Stimulated activated CD8-positive, alpha-beta memory T cell treated with anti-CD3 and anti-CD28 coated beads, Interleukin-15, amount 100 ng/mL, for 1 hour (primary cell): ENCODE data around the gene SNRNP35.
"Not testable (repeated sequence)": the region's sequence is repeated elsewhere in the genome, so short reads cannot be mapped to it uniquely, and the experiment has no call there.

ENCODE experiments used
- DNase-seq: peaks from one replicate; pipeline ENCODE4 v3.0.0-alpha.2; 2020; ENCODE audit warnings: low read depth

SNRNP35 gene, protein sequence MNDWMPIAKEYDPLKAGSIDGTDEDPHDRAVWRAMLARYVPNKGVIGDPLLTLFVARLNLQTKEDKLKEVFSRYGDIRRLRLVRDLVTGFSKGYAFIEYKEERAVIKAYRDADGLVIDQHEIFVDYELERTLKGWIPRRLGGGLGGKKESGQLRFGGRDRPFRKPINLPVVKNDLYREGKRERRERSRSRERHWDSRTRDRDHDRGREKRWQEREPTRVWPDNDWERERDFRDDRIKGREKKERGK

DNA sequence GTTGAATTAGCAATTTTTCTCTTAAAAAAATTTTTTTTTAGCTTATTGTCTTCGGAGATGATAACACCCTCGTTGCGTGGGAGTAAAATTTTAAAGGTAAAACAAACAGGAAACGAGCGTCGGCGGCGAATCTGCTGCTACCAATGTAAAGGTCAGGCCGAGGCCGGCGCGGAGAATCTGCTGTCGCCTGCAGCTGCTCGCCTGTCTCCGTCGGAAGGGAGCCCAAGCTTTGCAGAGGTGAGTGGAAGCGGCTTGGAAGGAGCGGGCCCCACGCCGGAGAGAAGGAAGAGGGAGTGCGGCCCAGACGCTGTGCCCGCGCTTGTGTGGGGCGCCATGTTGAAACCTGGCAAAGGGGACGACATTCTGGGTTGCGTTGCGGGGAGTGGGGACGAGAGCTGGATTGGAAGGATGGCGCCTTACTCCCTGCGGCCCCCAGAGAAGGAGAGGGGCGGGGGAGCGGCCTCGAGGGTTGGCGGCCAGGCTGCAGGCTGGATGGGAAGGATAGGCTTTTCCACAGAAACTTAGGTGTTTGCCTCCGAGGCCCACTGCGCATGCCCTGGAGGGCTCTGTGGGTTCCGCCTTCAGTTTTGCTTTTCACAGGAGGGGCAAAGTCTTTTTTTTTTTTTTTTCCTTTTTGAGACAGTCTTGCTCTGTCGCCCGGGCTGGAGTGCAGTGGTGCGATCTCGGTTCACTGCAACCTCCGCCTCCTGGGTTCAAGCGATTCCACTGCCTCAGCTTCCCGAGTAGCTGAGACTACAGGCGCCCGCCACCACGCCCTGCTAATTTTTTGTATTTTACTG is at the start of gene SNRNP35:
TSS of gene SNRNP35 (plus strand) at position 160 of the 800 bp plus-strand sequence. CDS start 7,402 bp downstream, outside the sequence.
- DNase-seq, result peak; percentile 77

DNA sequence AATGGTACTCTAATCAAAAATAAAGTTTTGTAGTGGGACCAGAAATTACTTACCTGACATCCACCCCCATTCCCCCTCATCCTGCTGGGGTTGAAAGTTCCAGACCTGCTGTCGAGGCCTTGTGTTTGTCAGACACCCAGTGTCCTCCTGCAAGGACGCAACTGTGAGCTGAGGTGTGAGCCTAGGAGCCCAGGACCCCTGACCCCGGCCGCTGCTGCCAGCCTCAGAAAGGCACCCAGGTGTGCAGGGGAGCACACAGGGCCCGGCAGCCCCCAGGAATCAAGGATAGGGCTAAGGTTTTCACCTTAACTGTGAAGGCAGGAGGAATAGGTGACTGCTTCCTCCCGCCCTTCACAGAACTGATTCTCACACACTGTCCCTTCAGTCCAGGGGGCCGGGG is 49.3 kb upstream of the SNRNP35 start:
- DNase-seq, result not testable (repeated sequence)

DNA sequence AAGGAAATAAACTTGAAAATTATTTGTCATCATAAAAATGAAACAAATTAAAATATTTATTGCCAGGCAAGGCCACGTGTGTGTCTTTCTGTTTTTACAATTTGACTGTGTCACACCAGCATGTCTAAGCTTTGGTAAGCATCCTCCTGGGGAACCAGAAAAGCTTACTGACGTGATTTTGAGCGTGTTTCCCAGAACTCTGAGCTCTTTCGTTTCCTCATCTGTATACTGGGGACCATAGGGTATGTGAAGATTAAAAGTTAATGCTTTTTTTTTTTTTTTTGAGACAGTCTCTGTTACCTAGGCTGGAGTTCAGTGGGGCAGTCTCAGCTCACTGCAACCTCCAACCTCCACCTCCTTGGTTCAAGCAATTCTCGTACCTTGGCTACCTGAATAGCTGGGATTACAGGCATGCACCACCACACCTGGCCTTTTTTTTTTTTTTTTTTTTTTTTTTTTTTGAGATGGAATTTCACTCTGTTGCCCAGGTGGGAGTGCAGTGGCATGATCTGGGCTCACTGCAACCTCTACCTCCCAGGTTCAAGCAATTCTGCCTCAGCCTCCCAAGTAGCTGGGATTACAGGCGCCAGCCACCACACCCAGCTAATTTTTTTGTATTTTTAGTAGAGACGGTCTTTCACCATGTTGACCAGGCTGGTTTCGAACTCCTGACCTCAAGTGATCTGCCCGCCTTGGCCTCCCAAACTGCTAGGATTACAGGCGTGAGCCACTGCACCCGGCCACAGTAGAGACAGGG is 48.5 kb upstream of the SNRNP35 start:
- not testable (repeated sequence) for DNase-seq

DNA sequence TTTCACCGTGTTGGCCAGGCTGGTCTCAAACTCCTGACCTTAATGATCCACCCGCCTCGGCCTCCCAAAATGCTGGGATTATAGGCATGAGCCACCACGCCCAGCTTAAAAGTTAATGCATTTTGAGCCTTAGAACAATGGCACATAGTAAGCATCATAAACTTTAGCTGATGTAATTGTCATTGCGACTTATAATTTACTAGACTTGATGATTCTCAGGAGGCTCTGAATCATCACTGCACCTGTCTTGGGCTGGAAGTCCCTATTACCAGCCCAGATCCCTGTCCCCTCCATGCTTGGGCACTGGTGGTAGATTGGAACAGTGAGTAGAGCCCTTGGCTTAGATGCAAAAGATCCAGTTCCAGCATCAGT is 47.9 kb upstream of the SNRNP35 start:
- DNase-seq, result no peak

DNA sequence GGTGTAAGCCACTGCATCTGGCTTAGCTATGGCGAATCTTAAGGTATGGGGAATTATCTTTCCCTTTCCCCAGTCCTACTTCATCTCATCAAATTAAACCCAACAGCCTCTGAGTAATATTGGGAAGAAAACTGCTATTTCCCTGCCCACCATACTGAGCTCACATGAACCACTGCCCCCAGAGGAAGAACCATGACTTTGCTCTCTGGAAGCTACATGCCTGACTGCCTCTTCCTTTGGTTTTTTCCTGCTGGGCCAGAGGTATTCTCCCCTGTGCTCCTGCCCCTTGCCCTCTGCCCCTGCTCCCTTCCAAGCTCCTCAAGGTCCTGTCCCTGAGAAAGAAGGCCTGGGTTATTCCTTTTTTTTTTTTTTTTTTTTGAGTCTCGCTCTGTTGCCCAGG is 36.6 kb upstream of the SNRNP35 start:
- no peak for DNase-seq

DNA sequence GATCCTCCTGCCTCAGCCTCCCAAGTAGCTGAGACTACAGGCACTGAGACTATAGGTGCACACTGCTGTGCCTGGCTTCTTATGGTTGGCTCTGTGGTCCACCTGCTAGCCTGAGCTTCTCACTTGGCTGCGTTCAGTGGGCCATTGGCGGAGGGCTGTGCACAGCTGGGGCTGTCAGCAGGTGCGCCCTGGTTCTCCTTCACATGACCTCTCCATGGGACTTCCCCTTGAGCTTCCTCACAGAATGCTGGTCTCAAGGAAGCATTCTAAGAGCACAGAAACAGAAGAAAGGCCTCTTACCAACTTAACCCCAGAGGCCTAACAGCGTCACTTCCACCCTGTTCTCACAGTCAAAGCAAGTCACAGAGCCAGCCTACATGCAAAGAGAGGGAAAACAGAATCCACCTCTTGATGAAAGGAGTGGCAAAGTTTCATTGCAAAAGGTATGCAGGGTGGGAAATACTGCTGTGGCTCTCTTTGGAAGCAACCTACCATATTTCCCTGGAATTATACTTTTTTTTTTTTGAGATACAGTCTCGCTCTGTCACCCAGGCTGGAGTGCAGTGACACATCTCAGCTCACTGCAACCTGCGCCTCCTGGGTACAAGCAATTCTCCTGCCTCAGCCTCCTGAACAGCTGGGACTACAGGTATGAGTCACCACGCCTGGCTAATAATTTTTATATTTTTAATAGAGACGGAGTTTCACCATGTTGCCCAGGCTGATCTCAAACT is 30.7 kb upstream of the SNRNP35 start:
- no peak for DNase-seq

DNA sequence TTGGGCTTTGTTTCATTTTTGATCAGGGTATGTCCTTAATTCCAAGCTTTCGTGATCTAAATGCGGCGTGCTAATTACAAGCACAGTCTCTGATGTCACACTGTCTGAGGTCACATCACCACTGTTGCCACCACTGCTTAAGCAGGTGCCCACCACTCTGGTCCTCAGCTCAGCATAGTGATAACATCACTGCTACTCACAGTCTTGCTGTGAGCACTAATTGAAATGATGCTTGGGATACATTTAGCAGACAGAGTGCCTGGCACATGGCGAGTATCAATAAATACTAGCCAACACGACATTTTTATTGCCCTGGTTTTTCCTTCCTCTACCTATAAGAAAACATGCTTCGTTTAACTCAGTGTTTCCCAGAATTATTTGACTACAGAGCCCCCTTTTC is 29.3 kb upstream of the SNRNP35 start:
- no peak for DNase-seq

DNA sequence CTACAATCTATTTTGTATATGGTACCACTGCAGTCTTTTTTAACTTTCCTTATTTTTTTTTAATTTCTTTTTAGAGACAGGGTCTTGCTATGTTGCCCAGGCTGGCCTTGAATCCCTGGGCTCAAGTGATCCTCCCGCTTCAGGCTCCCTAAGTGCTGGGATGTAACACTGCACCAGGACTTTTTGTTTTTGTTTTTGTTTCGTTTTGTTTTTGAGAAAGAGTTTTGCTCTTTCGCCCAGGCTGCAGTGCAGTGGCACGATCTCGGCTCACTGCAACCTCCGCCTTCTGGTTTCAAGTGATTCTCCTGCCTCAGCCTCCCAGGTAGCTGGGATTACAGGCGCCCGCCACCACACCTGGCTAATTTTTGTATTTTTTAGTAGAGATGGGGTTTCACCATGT is 28.8 kb upstream of the SNRNP35 start:
- DNase-seq, result not testable (repeated sequence)

DNA sequence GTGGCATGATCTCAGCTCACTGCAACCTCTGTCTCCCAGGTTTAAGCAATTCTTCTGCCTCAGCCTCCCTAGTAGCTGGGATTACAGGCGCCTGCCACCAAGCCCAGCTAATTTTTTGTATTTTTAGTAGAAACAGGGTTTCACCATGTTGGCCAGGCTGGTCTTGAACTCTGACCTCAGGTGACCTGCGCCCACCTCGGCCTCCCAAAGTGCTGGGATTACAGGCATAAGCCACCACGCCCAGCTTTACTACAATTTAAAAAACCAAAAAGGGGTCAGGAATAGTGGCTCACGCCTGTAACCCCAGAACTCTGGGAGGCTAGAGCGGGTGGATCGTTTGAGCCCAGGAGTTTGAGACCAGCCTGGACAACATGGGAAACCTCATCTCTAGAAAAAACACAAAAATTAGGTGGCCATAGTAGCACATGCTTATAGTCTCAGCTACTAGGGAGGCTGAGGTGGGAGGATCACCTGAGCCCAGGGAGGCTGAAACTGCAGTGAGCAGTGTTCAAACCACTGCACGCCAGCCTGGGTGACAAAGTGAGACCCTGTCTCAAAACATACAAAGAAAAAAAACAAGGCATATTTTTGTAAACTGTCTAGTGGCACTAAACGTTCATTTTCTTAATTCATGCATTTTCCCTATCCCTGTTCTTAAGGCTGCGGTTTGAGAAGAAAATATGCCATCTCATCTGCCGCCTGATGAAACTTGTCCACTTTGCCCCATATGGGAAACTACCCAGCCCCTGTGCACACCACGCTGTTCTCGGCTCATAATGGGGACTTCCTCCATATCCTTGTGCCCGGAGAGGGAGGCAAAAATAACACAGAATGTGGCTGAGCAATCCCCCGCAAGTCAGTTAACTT is 25.8 kb upstream of the SNRNP35 start:
- DNase-seq, result not testable (repeated sequence)

DNA sequence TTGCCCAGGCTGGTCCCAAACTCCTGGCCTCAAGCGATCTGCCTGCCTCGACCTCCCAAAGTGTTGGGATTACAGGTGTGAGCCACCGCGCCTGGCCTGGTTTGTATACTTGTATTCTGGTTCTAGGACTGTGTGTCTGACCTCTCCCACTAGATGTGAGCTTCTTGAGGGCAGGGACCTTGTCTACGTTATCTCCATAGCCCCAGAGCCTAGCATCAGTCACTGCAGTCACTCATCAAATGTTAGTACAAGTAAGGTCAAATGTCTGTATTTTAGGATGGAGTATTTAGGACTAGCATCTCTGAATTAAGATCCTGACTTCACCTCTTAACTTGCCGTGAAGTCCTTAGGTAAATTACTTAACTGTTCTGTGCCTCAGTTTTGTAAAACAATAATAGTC is 24.3 kb upstream of the SNRNP35 start:
- DNase-seq, result no peak

DNA sequence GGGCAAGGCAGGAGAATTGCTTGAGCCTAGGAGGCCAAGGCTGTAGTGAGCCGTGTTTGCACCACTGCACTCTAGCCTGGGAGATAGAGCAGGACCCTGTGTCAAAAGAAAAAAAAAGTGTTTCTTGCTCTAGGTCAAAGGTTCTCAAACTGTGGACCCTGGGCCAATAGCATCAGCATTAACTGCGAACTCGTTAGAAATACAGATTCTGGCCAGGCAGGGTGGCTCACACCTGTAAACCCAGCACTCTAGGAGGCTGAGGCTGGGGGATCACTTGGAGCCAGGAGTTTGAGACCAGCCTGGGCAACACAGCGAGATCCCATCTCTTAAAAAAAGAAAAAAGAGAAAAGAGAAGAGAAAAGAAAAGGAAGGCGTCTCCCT is 22.3 kb upstream of the SNRNP35 start:
- no peak for DNase-seq

DNA sequence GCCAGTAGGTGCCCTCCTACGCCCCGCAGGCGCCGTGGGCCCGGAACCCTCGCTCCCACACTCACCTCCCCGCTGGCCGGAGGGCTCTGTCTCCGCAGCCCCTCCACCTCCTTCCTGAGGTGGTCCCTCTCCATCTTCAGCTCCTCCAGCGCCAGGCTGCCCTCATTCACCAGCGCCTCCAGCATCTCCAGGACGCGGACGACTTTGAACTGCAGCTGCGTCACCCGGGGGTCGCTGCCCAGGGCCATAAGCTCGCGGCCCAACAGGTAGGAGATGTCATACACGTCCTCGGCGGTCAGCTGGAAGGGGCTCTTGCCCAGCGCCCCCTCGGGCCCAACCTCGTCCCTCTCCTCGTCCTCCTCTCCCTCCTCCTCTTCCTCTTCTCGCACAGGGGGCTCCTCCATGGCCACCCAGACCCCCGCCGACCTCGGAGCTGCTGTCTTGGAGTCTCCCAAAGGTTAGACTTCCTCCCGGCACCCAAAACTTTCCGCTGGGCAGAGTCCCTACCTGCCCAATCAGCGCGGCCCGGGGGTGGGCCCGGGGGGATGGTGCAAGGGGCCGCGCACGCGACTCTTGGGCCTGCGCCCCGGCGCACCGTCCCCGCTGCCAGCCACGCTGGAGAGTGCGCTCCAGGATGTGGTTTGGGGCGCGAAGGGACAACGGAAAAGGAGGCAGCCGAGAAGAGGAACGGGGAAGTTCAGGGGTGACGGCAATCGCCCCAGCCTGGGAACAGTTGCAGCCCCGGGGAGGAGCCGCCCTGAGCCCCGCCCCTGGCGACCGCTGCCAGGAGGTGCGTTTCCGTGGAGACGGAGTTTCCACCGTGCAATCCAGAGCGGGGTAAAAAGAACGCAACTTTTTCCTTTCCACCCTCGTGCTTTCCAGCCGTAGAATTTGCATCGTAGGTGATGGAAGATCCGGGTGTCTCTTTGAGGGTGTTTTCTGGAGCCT is 21.6 kb upstream of the SNRNP35 start, which contains the start of gene RILPL2:
TSS of gene RILPL2 (minus strand) at position 668 of the 948 bp plus-strand sequence. CDS start at position 404, 264 bp downstream.
- peak; percentile 83 for DNase-seq

DNA sequence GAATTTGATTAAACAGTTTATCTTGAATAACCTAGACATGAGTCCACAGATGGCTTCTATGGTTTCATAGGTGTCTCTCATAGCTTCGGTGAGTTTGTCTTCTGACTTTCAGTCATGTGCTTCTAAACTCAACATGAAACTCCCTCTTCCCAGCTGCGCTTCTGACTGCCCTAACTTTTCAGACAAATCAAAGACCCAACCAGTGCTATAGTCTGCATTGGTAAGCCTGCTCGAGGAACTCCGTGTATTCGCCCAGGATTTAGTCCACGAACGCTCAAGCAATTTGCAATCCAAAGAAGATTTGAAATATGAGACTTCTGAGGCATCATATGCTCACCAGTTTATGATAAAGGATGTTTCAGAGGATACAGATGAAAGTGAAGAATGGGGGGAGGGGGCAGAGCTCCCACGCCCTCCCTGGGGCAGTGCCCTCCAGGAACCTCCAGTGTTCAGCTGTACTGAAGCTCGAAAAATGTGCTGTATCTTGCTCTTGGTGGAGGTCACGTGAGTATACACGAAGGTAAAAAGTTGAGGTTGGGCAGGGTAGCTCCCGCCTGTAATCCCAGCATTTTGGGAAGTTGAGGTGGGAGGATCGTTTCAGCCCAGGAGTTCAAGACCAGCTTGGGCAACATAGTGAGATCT is 16.3 kb upstream of the SNRNP35 start:
- DNase-seq, result no peak

DNA sequence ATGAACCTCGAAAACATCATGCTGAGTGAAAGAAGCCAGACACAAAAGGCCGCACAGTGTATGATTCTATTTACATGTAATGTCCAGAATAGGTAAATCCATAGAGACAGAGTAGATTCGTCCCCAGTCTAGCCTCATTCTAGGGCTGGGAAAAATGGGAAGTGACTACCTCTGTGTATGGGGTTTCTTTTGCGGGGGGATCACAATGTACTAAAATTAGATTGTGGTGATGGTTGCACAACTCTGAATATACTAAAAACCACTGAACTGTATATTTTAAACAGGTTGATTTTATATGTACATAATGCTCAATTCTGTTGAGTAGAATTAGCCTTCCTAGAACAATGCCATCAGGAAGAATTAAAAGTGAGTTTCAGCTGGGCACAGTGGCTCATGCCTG is 15.2 kb upstream of the SNRNP35 start:
- DNase-seq, result no peak

DNA sequence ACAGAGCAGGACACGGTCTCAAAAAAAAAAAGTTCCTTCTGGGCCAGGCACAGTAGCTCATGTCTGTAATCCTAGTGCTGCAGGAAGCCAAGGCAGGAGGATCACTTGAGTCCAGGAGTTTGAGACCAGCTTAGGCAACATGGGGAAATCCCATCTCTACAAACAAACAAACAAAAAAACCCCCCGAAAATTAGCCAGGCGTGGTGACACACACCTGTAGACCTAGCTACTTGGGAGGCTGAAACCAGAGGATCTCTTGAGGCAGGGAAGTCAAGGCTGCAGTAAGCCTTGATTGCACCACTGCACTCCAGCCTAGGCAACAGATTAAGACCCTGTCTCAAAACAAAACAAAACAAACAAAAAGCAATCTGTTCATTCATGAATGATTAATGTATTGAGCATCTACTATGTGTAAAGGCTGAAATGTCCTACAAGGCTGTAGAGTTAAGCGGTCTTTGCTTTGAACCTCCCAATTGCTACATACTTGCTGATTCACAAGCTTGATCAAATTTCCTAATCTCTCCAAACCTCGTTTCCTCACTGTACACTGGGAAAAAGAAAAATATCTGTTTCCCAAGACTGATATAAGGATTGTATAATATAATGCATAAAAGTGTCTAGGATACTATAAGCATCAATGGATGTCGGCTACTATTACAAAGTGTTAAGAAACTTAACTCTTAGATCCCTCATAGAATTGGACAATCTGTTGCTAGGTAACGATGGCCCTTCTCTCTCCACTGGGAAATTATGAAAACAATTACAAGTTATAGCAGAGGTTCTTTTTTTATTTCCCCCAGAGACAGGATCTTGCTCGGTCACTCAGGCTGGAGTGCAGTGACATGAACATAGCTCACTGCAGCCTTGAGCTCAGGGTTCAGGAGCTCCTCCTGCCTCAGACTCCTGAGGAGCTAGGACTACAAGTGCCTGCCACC is 13.6 kb upstream of the SNRNP35 start:
- no peak for DNase-seq

DNA sequence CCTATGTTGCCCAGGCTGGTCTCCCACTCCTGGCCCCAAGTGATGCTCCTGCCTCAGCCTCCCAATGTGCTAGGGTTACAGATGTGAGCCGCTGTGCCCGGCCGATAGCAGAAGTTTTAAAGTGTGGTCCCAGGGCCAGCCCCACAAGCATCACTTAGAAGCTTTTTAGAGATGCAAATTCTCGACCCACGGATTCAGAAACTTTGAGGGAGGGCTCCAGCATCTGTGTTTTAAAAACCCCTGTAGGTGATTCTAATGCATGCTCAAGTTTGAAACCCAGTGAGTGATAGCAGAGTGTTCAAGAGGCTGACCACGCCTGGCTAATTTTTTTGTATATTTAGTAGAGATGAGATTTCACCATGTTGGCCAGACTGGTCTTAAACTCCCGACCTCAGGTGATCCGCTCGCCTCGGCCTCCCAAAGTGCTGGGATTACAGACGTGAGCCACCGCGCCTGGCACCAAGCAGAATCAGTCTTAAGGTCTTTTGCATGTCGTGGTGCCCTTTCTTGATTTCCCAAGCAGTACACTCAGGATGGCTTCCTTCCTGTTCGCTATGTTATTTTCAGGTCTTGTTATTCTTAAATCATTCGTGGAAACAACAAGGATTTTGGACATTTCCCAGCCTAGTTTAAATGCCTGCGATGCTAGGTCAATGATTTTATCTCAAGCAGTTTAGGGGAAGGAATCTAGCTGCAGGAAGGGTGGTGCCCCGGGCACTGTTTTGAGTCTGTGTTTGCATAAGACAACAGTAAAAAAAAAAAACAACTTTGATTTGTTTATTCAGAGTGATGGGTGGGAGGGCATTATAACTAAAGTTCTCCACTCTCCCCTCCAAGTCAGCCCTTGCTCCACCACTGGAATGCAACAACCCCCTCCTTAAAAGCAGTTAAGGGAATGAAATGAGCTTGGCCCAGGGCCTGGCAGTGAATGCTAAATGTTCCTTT is 12.3 kb upstream of the SNRNP35 start:
- no peak for DNase-seq

DNA sequence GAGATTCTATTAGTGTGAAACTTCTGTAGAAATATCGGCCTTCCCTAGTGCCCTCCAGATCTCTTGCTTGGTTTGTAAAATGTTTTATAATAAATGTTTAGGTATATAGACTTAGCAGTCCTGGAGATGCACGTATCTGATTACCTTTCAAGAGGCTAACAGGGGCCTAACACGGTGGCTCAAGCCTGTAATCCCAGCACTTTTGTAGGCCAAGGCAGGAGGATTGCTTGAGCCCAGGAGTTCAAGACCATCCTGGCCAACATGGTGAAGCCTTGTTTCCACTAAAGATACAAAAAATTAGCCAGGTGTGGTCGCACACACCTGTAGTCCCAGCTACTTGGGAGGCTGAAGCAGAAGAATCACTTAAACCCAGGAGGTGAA is 11.6 kb upstream of the SNRNP35 start:
- no peak for DNase-seq
